GM19238 (cell line): Measurements from ENCODE around the gene DSE.

Experiments used
- DNase-seq: peaks from one replicate; pipeline ENCODE4 v3.0.0; 2011; ENCODE audit warnings: low spot score; ENCODE audit not compliant: insufficient read length

The DSE gene

GRCh38 chr6:116386581-116387299 lies 16.0 kb downstream of the DSE start:
- no peak for DNase-seq

DNA sequence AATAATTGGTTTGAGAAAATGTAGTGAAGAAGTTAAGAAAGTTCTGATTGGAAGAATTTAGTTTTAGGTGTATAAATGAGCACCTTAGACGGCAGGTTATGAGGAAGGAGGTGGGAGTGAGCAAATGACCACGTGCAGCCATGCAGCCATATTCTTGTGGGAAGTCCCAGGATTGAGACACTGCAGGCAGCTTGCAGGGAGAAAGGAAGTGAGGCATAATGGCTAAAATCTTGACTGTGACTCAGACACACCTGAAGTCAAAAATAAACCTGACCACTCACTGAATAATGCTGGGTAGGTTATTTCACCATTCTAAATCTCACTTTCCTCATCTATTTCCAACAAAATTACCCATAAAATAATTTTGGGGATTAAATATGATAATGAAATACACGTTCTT lies 16.6 kb downstream of the DSE start:
- no peak for DNase-seq

DNA sequence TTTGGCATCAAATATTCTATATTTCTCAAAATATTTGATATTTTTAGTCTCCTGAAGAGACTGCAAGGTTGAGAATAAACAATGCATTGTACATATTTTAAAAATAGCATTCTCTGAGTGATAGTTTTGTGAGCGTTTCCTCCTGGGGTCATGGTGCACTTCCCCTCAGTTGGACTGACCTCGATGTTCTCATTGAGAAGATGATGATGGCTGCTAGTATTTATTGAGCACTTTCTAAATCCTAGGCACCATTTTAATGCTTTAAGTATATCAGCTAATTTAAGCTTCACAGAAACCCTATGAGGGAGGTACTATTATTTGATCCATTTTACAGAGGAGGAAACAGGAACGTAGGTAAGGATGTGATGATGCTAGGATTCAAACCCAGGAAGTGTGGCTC lies 18.2 kb downstream of the DSE start:
- no peak for DNase-seq

- no peak for DNase-seq
Observed at GRCh38 chr6:116389357-116389756, 18.6 kb downstream of the DSE start.

- DNase-seq, result no peak
Observed at GRCh38 chr6:116390581-116390980, 19.8 kb downstream of the DSE start.

- DNase-seq, result no peak
Observed at GRCh38 chr6:116392132-116393013, 21.6 kb downstream of the DSE start.

DNA sequence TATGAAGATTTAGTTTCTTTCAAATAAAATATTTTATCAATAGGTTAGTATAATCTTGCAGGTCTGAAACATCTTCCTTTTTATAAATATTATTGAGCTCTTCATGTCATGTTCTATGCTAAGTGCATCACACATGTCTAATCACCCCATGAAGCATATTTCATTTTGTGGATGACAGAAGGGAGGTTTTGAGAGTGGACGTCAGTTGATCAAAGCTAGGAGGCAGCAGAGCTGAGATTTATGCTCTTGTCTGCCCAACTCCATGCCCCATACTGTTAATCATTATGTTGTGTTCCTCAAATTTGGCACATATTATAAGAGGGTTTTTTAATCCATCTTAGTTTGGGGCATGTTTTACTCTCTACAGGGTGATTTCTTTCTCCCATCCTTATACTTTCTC lies 22.7 kb downstream of the DSE start:
- no peak for DNase-seq

- no peak for DNase-seq
Observed at GRCh38 chr6:116395647-116396046, 24.9 kb downstream of the DSE start.

DNA sequence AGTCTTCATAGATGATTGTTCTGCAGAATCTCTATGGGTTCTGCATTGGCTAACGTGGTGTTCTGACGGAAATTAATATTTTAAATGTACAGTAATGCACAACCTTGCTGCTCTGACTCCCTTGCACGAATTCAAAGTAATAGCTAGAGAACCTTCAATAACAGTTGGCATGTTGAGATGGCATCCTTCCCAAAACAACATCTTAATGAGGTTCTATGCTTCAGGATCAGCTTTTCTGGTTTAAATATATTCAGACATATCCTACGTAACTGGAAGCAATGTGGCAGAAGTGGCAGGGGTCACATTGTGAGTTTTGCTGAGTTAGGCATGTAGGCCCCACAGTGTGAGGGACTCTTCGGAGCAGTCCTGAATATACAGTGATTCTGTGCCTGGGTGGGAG lies 25.7 kb downstream of the DSE start:
- DNase-seq, result no peak

DNA sequence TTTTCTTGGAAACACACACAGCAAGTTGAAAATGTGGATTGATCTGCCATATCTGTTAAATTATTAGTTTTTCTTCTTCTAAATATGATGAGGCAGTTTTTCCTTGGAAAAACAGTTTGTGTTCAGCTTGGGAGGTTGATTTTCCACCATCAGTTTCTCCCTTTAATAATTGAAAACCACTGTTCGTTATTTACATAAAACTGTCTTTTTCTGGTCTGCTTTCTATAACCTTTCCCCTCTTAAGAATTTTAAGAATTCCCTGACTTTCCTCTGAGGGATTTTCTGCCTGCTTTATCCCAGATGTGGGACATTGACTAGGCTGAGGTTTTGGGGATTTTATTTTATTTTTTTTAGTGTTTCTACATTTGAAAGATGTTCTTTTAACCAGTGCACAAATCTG lies 27.2 kb downstream of the DSE start:
- no peak for DNase-seq

GRCh38 chr6:116398316-116399010 lies 27.7 kb downstream of the DSE start:
- DNase-seq, result no peak

GRCh38 chr6:116399287-116399686 lies 28.5 kb downstream of the DSE start:
- no peak for DNase-seq

DNA sequence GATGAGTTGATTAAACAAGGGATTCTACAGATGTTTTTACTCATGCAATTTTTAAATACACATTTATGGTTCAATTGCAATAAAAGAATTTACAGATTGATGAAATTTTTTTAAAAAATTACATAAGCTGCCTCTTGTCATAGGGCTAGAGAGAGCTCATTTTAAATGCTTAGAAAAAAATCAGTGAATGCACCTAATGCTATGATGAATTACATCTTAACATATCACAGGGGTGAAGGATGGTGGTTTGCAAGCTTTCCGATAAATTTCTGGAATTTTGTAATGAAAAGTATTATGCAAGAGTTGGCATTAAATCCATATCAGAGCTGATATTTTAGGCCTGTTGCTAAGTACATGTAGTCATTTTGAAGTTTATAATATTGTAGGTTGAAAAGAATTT lies 29.6 kb downstream of the DSE start:
- no peak for DNase-seq

GRCh38 chr6:116402108-116402937 lies 31.6 kb downstream of the DSE start:
- DNase-seq, result no peak

GRCh38 chr6:116403205-116403604 lies 32.5 kb downstream of the DSE start:
- no peak for DNase-seq

GRCh38 chr6:116404696-116405095 lies 33.9 kb downstream of the DSE start:
- DNase-seq, result no peak

DNA sequence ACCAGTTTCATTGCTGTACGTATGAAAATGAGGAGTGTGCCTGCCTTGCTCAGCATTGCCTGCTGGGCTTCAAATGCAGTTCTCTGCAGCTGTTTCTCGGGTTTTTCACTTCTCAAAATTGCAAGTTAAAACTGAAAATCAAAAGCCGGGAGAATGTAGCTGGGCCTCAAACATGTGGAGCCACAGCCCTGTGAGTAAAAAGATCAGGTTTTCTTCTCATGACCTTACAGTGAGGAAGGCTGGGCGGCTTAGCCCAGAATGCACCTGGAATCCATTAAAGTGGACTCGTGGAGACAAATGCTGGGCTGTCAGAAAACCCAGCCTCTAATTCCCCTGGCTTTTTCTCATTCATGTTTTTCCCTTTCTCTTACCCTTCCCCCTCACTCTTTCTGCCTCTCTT lies 34.4 kb downstream of the DSE start:
- DNase-seq, result no peak

- DNase-seq, result no peak
Observed at GRCh38 chr6:116405652-116406356, 35.1 kb downstream of the DSE start.

- DNase-seq, result no peak
Observed at GRCh38 chr6:116406678-116407345, 36.1 kb downstream of the DSE start.

DNA sequence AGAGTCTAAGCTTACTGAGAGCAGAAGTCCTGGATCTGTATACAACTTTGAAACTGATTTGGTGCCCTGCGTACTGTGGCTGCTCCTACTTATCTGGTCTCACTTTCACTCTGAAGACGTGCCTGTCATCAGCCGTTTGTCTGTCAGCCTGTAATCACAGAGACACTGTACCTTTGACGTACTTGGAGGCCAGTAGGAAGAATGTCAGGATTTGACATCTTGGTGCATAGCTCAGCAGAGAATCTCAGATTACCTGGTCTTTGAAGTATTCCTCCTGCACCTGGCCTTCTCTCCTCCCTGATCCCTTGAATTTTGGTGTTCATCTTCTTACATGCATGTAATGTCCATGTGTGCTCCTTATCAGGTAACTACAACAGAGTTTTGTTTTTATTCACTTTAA lies 37.7 kb downstream of the DSE start:
- DNase-seq, result no peak
